NB4 (cell line): Measurements from ENCODE around the gene PTGFRN.
A peak's percentile ranks its signal among the peaks of the same experiment; 100 is the strongest.
"Not testable (repeated sequence)": the region's sequence is repeated elsewhere in the genome, so short reads cannot be mapped to it uniquely, and the experiment has no call there.

Source experiments
- DNase-seq: peaks from one replicate; pipeline ENCODE4 v3.0.0; 2010; ENCODE audit warnings: low read depth
- H3K4me3 ChIP-seq: one replicate; pipeline ENCODE4 v1.5.1; 2011; ENCODE audit warnings: mild to moderate bottlenecking, low read depth, low read length, moderate library complexity
- MAX ChIP-seq: IDR thresholded peaks from 2 replicates; pipeline ENCODE4 v1.6.1; 2011; ENCODE audit warnings: low read depth, low read length
- MYC ChIP-seq: IDR thresholded peaks from 2 replicates; pipeline ENCODE4 v1.6.1; 2011; ENCODE audit warnings: low read depth, low read length
- POLR2A ChIP-seq: IDR thresholded peaks from 2 replicates; pipeline ENCODE4 v1.6.1; 2011; ENCODE audit warnings: mild to moderate bottlenecking; ENCODE audit not compliant: insufficient read length; ENCODE audit errors: extremely low read depth
- TF ChIP-seq, protein P1 (sequence below): IDR thresholded peaks from one replicate; pipeline ENCODE4 v1.5.1; 2012; ENCODE audit warnings: low read depth, low read length

PTGFRN gene

DNA sequence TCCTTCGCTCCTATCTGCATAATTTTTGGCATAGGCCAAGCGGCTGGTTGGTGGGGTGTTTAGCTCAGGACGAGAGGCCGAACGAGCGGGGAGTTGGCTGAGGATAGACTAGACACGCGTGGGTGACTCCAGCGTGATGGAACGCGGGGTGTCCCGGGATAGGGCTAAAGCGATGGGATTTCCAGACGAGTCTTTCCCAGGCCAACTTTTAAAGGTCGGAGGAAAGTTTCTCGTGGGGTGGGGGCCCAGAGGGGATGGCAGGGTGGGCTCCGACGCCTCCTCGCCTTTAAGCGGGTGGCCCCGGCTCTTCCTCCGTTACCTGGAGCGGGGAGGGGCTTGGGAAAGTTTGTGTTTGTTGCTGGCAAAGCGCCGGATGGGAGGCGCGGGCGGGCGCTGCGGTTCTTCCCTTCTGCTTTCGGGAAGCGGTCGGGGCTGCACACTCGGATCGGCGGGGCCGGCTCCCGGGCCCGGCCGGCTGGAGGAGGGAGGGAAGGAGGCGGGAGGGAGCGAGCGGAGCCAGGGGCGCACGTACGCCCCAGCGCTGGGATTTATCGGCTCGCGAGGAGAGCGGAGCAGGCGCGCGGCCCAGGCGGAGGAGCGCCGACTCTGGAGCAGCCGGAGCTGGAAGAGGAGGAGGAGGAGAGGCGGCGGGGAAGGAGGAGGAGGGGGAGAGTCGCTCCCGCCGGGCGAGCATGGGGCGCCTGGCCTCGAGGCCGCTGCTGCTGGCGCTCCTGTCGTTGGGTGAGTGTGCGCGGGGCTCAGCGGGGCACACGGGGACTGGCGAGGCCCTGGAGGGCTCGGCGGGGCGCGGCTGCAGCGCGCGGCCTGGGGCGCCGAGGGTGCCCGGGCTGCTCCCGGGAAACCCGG lies at the start of gene PTGFRN:
Gene PTGFRN (plus strand): TSS at position 405 of the 867 bp plus-strand sequence. CDS start 288 bp downstream, at position 693.
- TF ChIP-seq MAX (no peak), POLR2A (no peak), MYC (no peak)
- TF ChIP-seq, protein P1, sequence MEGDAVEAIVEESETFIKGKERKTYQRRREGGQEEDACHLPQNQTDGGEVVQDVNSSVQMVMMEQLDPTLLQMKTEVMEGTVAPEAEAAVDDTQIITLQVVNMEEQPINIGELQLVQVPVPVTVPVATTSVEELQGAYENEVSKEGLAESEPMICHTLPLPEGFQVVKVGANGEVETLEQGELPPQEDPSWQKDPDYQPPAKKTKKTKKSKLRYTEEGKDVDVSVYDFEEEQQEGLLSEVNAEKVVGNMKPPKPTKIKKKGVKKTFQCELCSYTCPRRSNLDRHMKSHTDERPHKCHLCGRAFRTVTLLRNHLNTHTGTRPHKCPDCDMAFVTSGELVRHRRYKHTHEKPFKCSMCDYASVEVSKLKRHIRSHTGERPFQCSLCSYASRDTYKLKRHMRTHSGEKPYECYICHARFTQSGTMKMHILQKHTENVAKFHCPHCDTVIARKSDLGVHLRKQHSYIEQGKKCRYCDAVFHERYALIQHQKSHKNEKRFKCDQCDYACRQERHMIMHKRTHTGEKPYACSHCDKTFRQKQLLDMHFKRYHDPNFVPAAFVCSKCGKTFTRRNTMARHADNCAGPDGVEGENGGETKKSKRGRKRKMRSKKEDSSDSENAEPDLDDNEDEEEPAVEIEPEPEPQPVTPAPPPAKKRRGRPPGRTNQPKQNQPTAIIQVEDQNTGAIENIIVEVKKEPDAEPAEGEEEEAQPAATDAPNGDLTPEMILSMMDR: no peak
- peak; percentile 75 for DNase-seq
- peak within 1 kb of the TSS; percentile 62 for H3K4me3 ChIP-seq

GRCh38 chr1:116860167-116860566 lies 49.5 kb upstream of the PTGFRN start:
- DNase-seq, H3K4me3 ChIP-seq: not testable (repeated sequence)

- H3K4me3 ChIP-seq: no peak overlapping the region
- DNase-seq: no peak
- no peak for TF ChIP-seq MAX
- no peak for TF ChIP-seq MYC
- TF ChIP-seq, protein P1: no peak
- TF ChIP-seq POLR2A: no peak
Observed at GRCh38 chr1:116861137-116861536, 48.6 kb upstream of the PTGFRN start.

DNA sequence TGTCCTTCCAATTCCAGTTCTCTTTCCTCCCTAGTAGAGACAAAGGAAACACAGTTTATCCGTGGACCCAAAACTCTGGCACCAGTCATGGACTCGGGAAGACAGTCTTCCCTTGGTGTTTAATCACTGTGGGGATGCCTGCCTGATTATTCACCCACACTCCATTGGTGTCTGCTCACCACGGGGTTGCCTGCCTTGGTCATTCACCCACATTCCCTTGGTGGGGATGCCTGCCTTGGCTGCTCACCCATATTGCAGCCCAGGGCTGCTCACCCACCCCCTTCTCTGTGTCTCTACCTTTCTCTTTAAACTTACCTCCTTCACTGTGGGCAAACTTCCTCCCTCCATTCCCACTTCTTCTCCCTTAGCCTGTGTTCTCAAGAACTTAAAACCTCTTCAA lies 46.7 kb upstream of the PTGFRN start:
- not testable (repeated sequence) for DNase-seq, H3K4me3 ChIP-seq

- not testable (repeated sequence) for DNase-seq, H3K4me3 ChIP-seq
Observed at GRCh38 chr1:116866478-116866877, 43.2 kb upstream of the PTGFRN start.

DNA sequence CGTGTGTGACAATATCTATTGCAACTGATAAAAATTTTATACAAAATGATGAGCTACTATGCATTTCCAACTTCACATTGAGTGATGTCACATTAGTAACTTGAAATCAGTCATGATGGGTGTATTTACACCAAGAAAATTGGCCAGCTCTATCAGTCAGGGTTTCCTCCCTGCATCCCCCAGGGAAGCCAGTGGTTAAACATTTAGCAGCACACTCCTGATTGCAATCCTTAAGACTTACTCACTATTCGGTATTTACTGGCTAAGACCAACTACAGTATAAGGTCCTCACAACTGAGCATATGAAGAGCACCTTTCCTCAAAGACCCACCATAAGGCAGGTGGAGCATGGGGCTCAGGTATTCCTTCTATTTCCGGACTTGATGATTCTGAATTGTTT lies 41.3 kb upstream of the PTGFRN start:
- DNase-seq: peak; percentile 36
- H3K4me3 ChIP-seq: no peak overlapping the region
- TF ChIP-seq MYC (no peak), MAX (no peak), POLR2A (no peak)
- TF ChIP-seq, protein P1: no peak

GRCh38 chr1:116869611-116870010 lies 40.1 kb upstream of the PTGFRN start:
- no peak overlapping the region for H3K4me3 ChIP-seq
- no peak for DNase-seq
- no peak for TF ChIP-seq MYC
- TF ChIP-seq, protein P1: no peak
- no peak for TF ChIP-seq POLR2A
- TF ChIP-seq MAX: no peak
